Stimulated activated CD4-positive, alpha-beta T cell treated with anti-CD3 and anti-CD28 coated beads, TNF-alpha, amount 100 ng/mL, for 1 hour (primary cell): Measurements from ENCODE around the gene WT1.

Experiments used
- DNase-seq, 3 donors: peaks; one replicate each; pipeline ENCODE4 v3.0.0-alpha.2; 2020; ENCODE audit warnings: low read depth in 3 of 3, low spot score in 1 of 3

The WT1 gene

GRCh38 chr11:32438866-32439489, 3.6 kb upstream of the WT1 start:
- no peak for DNase-seq

- DNase-seq, result no peak
These were observed 3.1 kb upstream of the WT1 start for GRCh38 chr11:32438346-32438865.

GRCh38 chr11:32437495-32438345, 2.4 kb upstream of the WT1 start:
- no peak for DNase-seq

- no peak for DNase-seq
These were observed 1.6 kb upstream of the WT1 start for GRCh38 chr11:32436751-32437494.

GRCh38 chr11:32435942-32436750, 807 bp upstream of the WT1 start:
- DNase-seq, result no peak

DNA sequence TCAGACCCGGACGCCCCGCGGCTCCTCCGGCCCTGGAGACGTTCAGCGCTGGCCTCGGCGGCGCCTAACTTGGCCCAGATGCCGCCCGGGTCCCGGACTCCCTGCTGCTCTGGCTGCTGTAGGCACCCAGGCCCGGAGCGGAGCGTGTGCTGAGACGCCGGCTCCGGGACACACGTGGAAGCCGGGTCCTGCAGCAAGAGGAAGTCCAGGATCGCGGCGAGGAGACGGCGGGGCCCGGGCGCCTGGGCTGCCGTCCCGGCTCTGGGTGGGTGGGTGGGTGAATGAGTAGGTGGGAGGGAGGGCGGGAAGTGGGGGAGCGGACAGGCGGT, 223 bp downstream of the WT1 start:
- DNase-seq, result no peak

DNA sequence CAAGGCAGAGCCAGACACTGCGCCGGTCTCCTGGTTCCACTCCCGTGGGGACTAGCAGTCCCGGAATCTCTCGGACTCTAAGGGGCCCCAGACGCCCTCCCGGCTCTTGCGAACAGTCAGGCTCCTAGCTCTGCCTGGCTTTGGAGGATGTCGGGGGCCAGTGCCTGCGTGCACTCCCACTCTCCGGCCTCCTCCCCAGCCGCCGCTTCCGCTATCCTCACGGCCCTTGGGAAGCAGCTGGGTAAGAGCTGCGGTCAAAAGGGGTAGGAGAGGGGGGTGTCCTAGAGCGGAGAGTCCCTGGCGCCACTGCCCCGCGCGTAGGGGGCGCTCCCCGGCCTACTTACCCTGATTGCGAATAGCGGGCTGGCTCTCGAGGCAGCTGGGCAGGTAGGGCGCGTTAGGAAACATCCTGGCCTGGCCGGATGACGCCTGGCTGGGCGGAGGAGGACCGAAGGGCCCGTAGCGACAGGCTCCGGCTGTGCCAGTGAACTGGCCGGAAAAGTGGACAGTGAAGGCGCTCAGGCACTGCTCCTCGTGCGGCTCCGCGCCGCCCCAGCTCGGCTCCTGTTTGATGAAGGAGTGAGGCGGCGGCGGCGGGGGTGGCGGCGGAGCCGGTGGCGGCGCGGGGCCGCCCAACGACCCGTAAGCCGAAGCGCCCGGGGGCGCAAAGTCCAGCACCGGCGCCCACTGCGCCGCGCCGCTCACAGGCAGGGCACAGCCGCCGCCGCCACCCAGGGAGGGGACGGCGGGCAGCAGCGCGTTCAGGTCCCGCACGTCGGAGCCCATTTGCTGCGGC, 785 bp downstream of the WT1 start:
- DNase-seq, result no peak

GRCh38 chr11:32433914-32434355, 1.4 kb downstream of the WT1 start:
- no peak for DNase-seq

GRCh38 chr11:32433101-32433913, 2.0 kb downstream of the WT1 start:
- no peak for DNase-seq

DNA sequence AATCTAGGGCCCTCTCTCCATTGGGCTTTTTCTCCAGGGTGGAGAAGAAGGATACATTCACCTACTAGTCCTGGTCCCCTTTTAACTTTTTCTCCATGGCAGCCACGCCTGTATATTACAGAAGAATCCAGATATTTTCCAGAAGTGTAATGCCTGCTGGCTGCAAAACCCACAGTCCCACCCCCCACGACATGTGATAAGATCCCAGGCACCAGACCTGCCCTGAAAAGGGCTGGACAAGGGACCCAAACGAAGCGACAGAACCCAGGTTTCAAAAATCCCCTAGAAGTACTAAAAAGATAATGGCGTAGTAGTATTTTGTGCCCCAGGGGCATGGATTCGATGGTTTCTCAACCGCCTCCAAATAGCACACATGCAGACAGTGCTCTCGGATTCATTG, 2.8 kb downstream of the WT1 start:
- DNase-seq, result no peak

- no peak for DNase-seq
These were observed 4.6 kb downstream of the WT1 start for GRCh38 chr11:32430568-32431381.

GRCh38 chr11:32429477-32429876, 5.9 kb downstream of the WT1 start:
- no peak for DNase-seq

DNA sequence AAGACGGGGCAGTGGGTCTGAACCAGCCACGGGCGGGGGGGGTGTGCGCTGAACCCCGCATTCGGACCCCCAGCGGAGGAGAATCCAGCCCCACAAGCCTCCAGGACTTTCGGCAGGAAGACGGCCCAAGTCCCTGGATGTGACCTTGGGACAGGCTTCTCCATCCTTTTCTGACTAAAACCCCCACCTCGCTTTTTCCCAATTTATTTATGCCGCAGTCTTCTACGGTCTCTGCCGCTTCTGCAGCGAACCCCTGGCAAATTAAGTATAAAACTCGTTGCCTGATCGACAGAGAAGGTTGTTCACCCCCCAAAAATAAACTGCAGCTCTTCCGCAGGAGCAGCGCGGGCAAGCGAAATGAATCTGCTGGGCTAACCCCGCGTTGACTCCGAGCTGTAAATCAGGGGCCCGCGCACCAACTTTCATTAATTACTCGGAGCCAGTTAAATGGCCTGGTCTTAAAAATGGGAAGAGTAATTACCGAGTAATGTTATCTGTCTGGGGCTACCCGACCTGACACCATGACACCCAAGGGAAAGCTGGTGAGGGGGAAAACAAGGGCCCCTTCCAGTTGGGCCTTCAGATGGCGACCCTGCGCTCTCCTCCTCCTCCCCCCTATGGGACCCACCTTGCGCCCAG, 6.6 kb downstream of the WT1 start:
- DNase-seq, result no peak

DNA sequence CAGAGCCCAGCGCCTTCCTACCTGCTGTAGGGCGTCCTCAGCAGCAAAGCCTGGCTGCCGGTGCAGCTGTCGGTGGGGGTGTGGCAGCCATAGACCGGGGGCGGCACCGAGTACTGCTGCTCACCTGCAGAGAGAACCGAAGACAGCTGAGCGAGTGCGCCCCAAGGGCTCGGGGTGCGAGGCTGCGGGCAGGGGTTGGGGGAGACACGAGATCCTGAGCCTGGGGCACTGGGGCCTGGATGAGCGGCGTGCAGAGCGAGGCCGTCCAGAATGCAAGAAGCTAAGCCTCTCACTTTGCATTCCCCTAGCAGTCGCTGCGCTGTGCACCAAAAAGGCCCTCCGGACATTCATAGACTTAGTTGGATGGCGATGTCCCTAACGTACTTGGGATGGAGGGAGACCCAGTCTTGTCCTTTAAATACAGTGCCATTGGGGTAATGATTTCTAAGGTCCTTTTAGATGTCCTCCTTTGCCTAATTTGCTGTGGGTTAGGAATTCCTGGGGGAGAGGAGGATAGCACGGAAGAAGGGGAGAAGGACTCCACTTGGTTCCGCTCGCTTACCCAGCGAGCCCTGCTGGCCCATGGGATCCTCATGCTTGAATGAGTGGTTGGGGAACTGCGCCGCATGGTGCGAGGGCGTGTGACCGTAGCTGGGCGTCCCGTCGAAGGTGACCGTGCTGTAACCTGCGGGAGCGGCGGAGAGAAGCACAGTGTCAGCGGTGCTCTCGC, 7.2 kb downstream of the WT1 start:
- no peak for DNase-seq

DNA sequence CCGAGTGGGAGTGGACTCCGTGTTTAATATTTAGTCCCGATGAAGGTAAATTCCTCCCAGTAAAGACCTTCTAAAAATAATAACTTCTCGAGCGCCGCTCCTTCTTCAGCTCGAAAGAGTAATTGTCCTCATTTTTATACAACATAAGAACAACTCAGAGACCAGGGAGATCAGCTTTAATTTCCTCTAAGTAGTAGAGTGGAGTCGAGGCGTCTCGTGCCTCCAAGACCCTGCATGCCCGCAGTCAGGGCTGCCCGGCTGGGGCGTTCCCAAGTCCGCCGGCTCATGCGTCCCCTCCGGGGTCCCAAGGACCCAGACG, 7.8 kb downstream of the WT1 start:
- no peak for DNase-seq

DNA sequence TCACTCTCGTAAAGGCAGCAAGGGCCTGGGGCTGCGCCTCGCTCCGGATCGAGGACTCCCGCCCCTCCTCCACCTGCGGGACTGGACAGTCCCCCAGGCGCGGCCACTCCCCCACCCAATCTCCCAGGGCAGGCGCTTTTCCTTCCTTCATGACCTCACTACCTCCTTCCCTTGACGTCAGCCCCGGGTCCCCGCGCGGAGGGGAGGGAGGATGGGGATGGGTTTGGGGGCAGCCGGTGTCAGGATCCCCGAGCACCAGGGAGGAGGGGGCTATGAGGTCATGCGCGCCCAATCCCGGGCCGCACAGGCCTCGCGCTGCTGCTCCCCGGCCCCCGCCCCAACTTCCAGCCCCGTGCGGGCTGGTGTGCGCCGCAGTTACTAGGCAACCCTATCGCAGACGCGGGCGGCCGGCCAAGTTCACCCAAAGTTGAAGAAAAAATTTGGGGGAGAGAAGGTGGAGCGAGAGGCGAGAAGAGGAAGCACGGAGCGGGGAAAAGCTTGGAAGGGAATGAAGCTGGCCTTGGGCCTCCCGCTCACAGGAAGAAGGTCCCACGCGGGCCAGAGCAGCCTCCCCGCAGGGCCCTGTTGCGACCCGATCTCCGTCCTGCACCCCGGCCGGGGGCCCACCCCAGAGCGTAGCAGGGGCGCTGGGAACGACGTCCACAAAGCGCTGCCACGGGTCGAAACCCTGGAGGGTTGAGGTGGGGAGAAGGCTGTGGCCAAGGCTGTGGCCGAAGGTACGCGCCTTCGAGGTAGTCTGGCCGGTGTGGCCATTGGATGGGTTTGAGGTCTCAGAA, 8.3 kb downstream of the WT1 start:
- no peak for DNase-seq

GRCh38 chr11:32426192-32426591, 9.1 kb downstream of the WT1 start:
- DNase-seq, result no peak
